Transverse colon (tissue), 4 donors: ENCODE data around the gene DZIP1L. TPM values are rescaled to one million over a fixed set of nuclear protein-coding genes. Genes with fewer than 3 reads are reported as not detected.
"Not testable (repeated sequence)": the region's sequence is repeated elsewhere in the genome, so short reads cannot be mapped to it uniquely, and the experiment has no call there.

Experiments
- DNase-seq: peaks from one replicate; pipeline ENCODE4 v3.0.0-alpha.2; 2019
- H3K27ac ChIP-seq, 4 donors: fragments of 200-600 bp; sonication (generic); 2 replicates each; pipeline ENCODE4 v1.5.1; 2016 to 2018; ENCODE audit warnings: inconsistent platforms in 4 of 4
- H3K27me3 ChIP-seq: fragments of 200-600 bp; sonication (generic); 2 replicates; pipeline ENCODE4 v1.5.1; 2017; ENCODE audit warnings: inconsistent platforms
- H3K36me3 ChIP-seq, 4 donors: fragments of 200-600 bp; sonication (generic); 2 replicates each; pipeline ENCODE4 v1.5.1; 2017 to 2019; ENCODE audit warnings: inconsistent platforms in 4 of 4
- H3K4me1 ChIP-seq, 4 donors: fragments of 200-600 bp; sonication (generic); 2 replicates each; pipeline ENCODE4 v1.5.1; 2017 to 2020; ENCODE audit warnings: inconsistent platforms in 4 of 4
- H3K4me3 ChIP-seq, 4 donors: fragments of 200-600 bp; sonication (generic); 1 replicate in 1 of 4; 2 replicates in 3 of 4; pipeline versions ENCODE4 v1.5.1 to v1.6.1; 2017 to 2019; ENCODE audit warnings: inconsistent platforms in 4 of 4
- H3K9me3 ChIP-seq, 2 donors: fragments of 200-600 bp; sonication (generic); 2 replicates each; pipeline ENCODE4 v1.5.1; 2017 to 2019; ENCODE audit warnings: inconsistent platforms in 2 of 2
- CTCF ChIP-seq, 5 experiments: fragments of 200-600 bp in 3 of 5; fragments of 450-650 bp in 2 of 5; sonication (generic) in 3 of 5; IDR thresholded peaks; 1 replicate in 2 of 5; 2 replicates in 3 of 5; pipeline ENCODE4 v1.5.1; 2016 to 2017; ENCODE audit warnings: antibody characterized with exemption in 5 of 5, inconsistent platforms in 3 of 5, mild to moderate bottlenecking in 2 of 5, moderate library complexity in 1 of 5
- EP300 ChIP-seq: sonication (generic); formaldehyde crosslinking; IDR thresholded peaks from one replicate; pipeline ENCODE4 v1.6.1; 2017; ENCODE audit warnings: antibody characterized with exemption, low read depth
- POLR2A ChIP-seq: fragments of 450-650 bp; IDR thresholded peaks from one replicate; pipeline ENCODE4 v1.6.1; 2016; ENCODE audit warnings: antibody characterized with exemption, mild to moderate bottlenecking, moderate library complexity
- POLR2AphosphoS5 ChIP-seq, 3 donors: sonication (generic); formaldehyde crosslinking; IDR thresholded peaks; one replicate each; pipeline ENCODE4 v1.6.1; 2016; ENCODE audit warnings: antibody characterized with exemption in 3 of 3
- WGBS, 2 donors: methylation state at CpG; one replicate each; pipeline ENCODE4 v1.1.5; 2018; ENCODE audit warnings: low coverage in 1 of 2; 5-methylcytosine and 5-hydroxymethylcytosine counted together
- in situ Hi-C, 4 donors: fragments of 200-750 bp; cut with MboI; loops; one replicate each; pipeline versions ENCODE4 v1.15.0 to v1.15.1; 2017; ENCODE audit warnings: low sequenced_read_pairs in 3 of 4, low pct_ligation_motif_present in 1 of 4, low pct_unique_long_range_greater_than_20kb in 1 of 4
- intact Hi-C: fragments of 100-400 bp; cut with DNase I; formaldehyde crosslinking; loops from one replicate; pipeline ENCODE4 v1.15.1; 2023; ENCODE audit warnings: low total_unique reads
- total RNA-seq, 4 donors: library from RNA; depleted of rRNA; stranded (reverse); fragments of >200 nt; gene quantifications; one replicate each; pipeline ENCODE4 v1.1.0, GENCODE V29; 2016

Gene DZIP1L
- total RNA-seq, 4 donors from 2014 or later, result 4.6 to 13.0 (median 5.1) TPM; not detected in 1

GRCh38 chr3:138148503-138148902 lies 33.1 kb upstream of the DZIP1L start:
- H3K4me3 ChIP-seq, result no peak overlapping the region
- no peaks in the 10 kb centered on the region for H3K9me3 ChIP-seq
- intact Hi-C loops, result no loop called here
- no peak overlapping the region for H3K27ac ChIP-seq
- in situ Hi-C loops, result no loop called here
- no peaks in the 10 kb centered on the region for H3K4me1 ChIP-seq
- TF ChIP-seq CTCF (IDR thresholded peaks at IDR 0.05), result no peak
- no peak for TF ChIP-seq POLR2A
- TF ChIP-seq EP300, result no peak
- no peak for TF ChIP-seq POLR2AphosphoS5 (IDR thresholded peaks at IDR 0.05)
- 67 to 73% methylated on average over 3 to 4 of the region's 4 CpGs for WGBS, 2 donors
- DNase-seq, result no peak
- no peaks in the 10 kb centered on the region for H3K27me3 ChIP-seq
- H3K36me3 ChIP-seq, result no peaks in the 10 kb centered on the region

GRCh38 chr3:138142181-138142580 lies 26.8 kb upstream of the DZIP1L start:
- in situ Hi-C loops, result not testable (repeated sequence)

GRCh38 chr3:138140940-138141339 lies 25.5 kb upstream of the DZIP1L start:
- H3K27ac ChIP-seq, result no peak overlapping the region
- no peaks in the 10 kb centered on the region for H3K36me3 ChIP-seq
- H3K4me3 ChIP-seq, result no peak overlapping the region
- no peaks in the 10 kb centered on the region for H3K4me1 ChIP-seq
- in situ Hi-C loops (no loop called here), intact Hi-C loops (no loop called here)
- no peak for DNase-seq
- H3K27me3 ChIP-seq, result no peaks in the 10 kb centered on the region
- no peaks in the 10 kb centered on the region for H3K9me3 ChIP-seq
- TF ChIP-seq POLR2A, result no peak
- TF ChIP-seq CTCF (IDR thresholded peaks at IDR 0.05), result no peak
- no peak for TF ChIP-seq EP300
- no peak for TF ChIP-seq POLR2AphosphoS5 (IDR thresholded peaks at IDR 0.05)

More at GRCh38 chr3:138142181-138142580, 26.8 kb upstream of the DZIP1L start:
- H3K9me3 ChIP-seq, H3K27ac ChIP-seq, DNase-seq, H3K36me3 ChIP-seq, H3K4me3 ChIP-seq, intact Hi-C loops, H3K4me1 ChIP-seq, H3K27me3 ChIP-seq: not testable (repeated sequence)
- WGBS, 2 donors, result 79 to 96% methylated on average over 3 of the region's 3 CpGs

- 33 to 44% methylated on average over 2 of the region's 2 CpGs for WGBS, 2 donors
- in situ Hi-C loops, result no loop called here
- H3K36me3 ChIP-seq, result no peaks in the 10 kb centered on the region
- no peaks in the 10 kb centered on the region for H3K27me3 ChIP-seq
- DNase-seq, result no peak
- no peak overlapping the region for H3K4me3 ChIP-seq
- TF ChIP-seq POLR2AphosphoS5 (IDR thresholded peaks at IDR 0.05) (no peak), POLR2A (no peak), EP300 (no peak), CTCF (IDR thresholded peaks at IDR 0.05) (no peak)
- no peaks in the 10 kb centered on the region for H3K4me1 ChIP-seq
- H3K9me3 ChIP-seq, result no peaks in the 10 kb centered on the region
- intact Hi-C loops, result no loop called here
- H3K27ac ChIP-seq, result no peak overlapping the region
These were observed 24.3 kb upstream of the DZIP1L start for GRCh38 chr3:138139691-138140090.

- no peaks in the 10 kb centered on the region for H3K4me1 ChIP-seq
These were observed 22.5 kb upstream of the DZIP1L start for GRCh38 chr3:138137861-138138260.

More at GRCh38 chr3:138137861-138138260, 22.5 kb upstream of the DZIP1L start:
- intact Hi-C loops (no loop called here), in situ Hi-C loops (no loop called here)
- Histone ChIP-seq H3K9me3 (no peaks in the 10 kb centered on the region), H3K27me3 (no peaks in the 10 kb centered on the region), H3K36me3 (no peaks in the 10 kb centered on the region), H3K27ac (no peak overlapping the region), H3K4me3 (no peak overlapping the region)
- no peak for DNase-seq
- no peak for TF ChIP-seq EP300
- TF ChIP-seq POLR2A, result no peak
- no peak for TF ChIP-seq POLR2AphosphoS5 (IDR thresholded peaks at IDR 0.05)
- no peak for TF ChIP-seq CTCF (IDR thresholded peaks at IDR 0.05)
- WGBS, 2 donors, result 62 to 88% methylated on average over 2 of the region's 2 CpGs
